COLO829 (cell line): ENCODE results near the gene PUS1.

Experiments used
- DNase-seq: peaks from one replicate; pipeline ENCODE4 v3.0.0; 2012; ENCODE audit warnings: low spot score

Gene PUS1

GRCh38 chr12:131916306-131917138, 12.6 kb upstream of the PUS1 start:
- no peak for DNase-seq

GRCh38 chr12:131917139-131917710, 11.9 kb upstream of the PUS1 start:
- no peak for DNase-seq

GRCh38 chr12:131917711-131918306, 11.3 kb upstream of the PUS1 start:
- DNase-seq: no peak

- DNase-seq: no peak
Measured at GRCh38 chr12:131918311-131919050, 10.6 kb upstream of the PUS1 start.

- DNase-seq: no peak
Measured at GRCh38 chr12:131919051-131919347, 10.1 kb upstream of the PUS1 start.

- DNase-seq: no peak
Measured at GRCh38 chr12:131919366-131920156, 9.5 kb upstream of the PUS1 start.

- no peak for DNase-seq
Measured at GRCh38 chr12:131920157-131920508, 8.9 kb upstream of the PUS1 start.

- DNase-seq: no peak
Measured at GRCh38 chr12:131920902-131921840, 7.9 kb upstream of the PUS1 start.

- DNase-seq: no peak
Measured at GRCh38 chr12:131921866-131922769, 7.0 kb upstream of the PUS1 start.

- no peak for DNase-seq
Measured at GRCh38 chr12:131922772-131923171, 6.3 kb upstream of the PUS1 start.

GRCh38 chr12:131923260-131923659, 5.8 kb upstream of the PUS1 start:
- no peak for DNase-seq

GRCh38 chr12:131927110-131928079, 1.7 kb upstream of the PUS1 start:
- no peak for DNase-seq

- DNase-seq: no peak
Measured at GRCh38 chr12:131928080-131928710, 881 bp upstream of the PUS1 start.

GRCh38 chr12:131929581-131930456, 743 bp downstream of the PUS1 start:
- no peak for DNase-seq

GRCh38 chr12:131930510-131930909, 1.4 kb downstream of the PUS1 start:
- no peak for DNase-seq

GRCh38 chr12:131933387-131933786, 4.3 kb downstream of the PUS1 start:
- no peak for DNase-seq

- no peak for DNase-seq
Measured at GRCh38 chr12:131934535-131934934, 5.5 kb downstream of the PUS1 start.
